H1 (cell line): ENCODE data around the gene GABBR1. TPM values are rescaled to one million over a fixed set of nuclear protein-coding genes. Genes with fewer than 3 reads are reported as not detected.
A peak's percentile ranks its signal among the peaks of the same experiment; 100 is the strongest.

ENCODE experiments used
- CTCF ChIA-PET: fragments of 300-600 bp; sonication (Branson Sonifier 250); formaldehyde crosslinking; loops from one replicate; lab custom pipeline; 2021; ENCODE audit not compliant: partially characterized antibody; lab: Charles Lee
- POLR2A ChIA-PET: fragments of 300-600 bp; sonication (Branson Sonifier 250); formaldehyde crosslinking; loops from one replicate; lab custom pipeline; 2021; ENCODE audit warnings: inconsistent platforms; ENCODE audit not compliant: partially characterized antibody; lab: Charles Lee
- DNase-seq, 2 experiments: peaks; one replicate each; pipeline versions ENCODE4 v3.0.0 to v3.0.0-alpha.2; 2010 to 2022; ENCODE audit warnings: low spot score in 2 of 2, low read depth in 1 of 2, mixed read lengths in 1 of 2
- FAIRE-seq: peaks from 2 replicates; lab custom pipeline; 2011; peaks lifted over from hg19 to GRCh38; lab: Jason Lieb, UNC
- H2AFZ ChIP-seq: 2 replicates; pipeline ENCODE4 v1.8.1; 2012; ENCODE audit warnings: low read length, inconsistent platforms
- H2AK5ac ChIP-seq: 2 replicates; pipeline ENCODE4 v1.6.1; 2013; ENCODE audit warnings: low read depth, low read length
- H2BK120ac ChIP-seq: replicated peaks from 2 replicates; pipeline ENCODE3; 2013; ENCODE audit warnings: low read depth, low read length, inconsistent platforms
- H2BK12ac ChIP-seq: 2 replicates; pipeline ENCODE4 v1.6.1; 2013; ENCODE audit warnings: low read depth, low read length
- H2BK15ac ChIP-seq: 2 replicates; pipeline ENCODE4 v1.6.1; 2013; ENCODE audit warnings: low read length
- H2BK20ac ChIP-seq: 2 replicates; pipeline ENCODE4 v1.6.1; 2013; ENCODE audit warnings: low read length
- H2BK5ac ChIP-seq: 2 replicates; pipeline ENCODE4 v1.6.1; 2013; ENCODE audit warnings: low read depth, low read length
- H3K14ac ChIP-seq: 2 replicates; pipeline ENCODE4 v1.6.1; 2013; ENCODE audit warnings: inconsistent platforms; ENCODE audit not compliant: insufficient read length
- H3K18ac ChIP-seq: 2 replicates; pipeline ENCODE4 v1.6.1; 2013; ENCODE audit warnings: low read length; ENCODE audit errors: extremely low read depth
- H3K23ac ChIP-seq: 2 replicates; pipeline ENCODE4 v1.6.1; 2013; ENCODE audit warnings: inconsistent platforms; ENCODE audit not compliant: insufficient read length
- H3K23me2 ChIP-seq: 2 replicates; pipeline ENCODE4 v1.6.1; 2013; ENCODE audit warnings: low read depth, low read length
- H3K27ac ChIP-seq: 2 replicates; pipeline ENCODE4 v1.6.1; 2011; ENCODE audit warnings: low read depth, low read length, inconsistent platforms
- H3K27me3 ChIP-seq, 4 experiments: replicated peaks in 1 of 4; 1 replicate in 1 of 4; 2 replicates in 3 of 4; pipeline versions ENCODE4 v1.6.1 to v1.8.1; 2011 to 2013; ENCODE audit warnings: low read length in 3 of 4, mild to moderate bottlenecking in 3 of 4, inconsistent platforms in 2 of 4, mixed read lengths in 2 of 4, moderate library complexity in 1 of 4; ENCODE audit not compliant: control insufficient read depth in 3 of 4, insufficient read depth in 3 of 4; ENCODE audit errors: extremely low read depth in 1 of 4
- H3K36me3 ChIP-seq, 4 experiments: 2 replicates each; pipeline versions ENCODE4 v1.6.1 to v1.8.1; 2011 to 2013; ENCODE audit warnings: mild to moderate bottlenecking in 4 of 4, low read length in 3 of 4, moderate library complexity in 2 of 4, control low read depth in 1 of 4, inconsistent platforms in 1 of 4; ENCODE audit not compliant: insufficient read depth in 4 of 4, control insufficient read depth in 2 of 4
- H3K4ac ChIP-seq: replicated peaks from 2 replicates; pipeline ENCODE3; 2013; ENCODE audit warnings: low read length, low read depth, mixed read lengths, inconsistent platforms; ENCODE audit not compliant: insufficient read length
- H3K4me1 ChIP-seq, 4 experiments: replicated peaks in 1 of 4; 1 replicate in 1 of 4; 2 replicates in 3 of 4; pipeline versions ENCODE4 v1.6.1 to v1.8.1; 2011 to 2013; ENCODE audit warnings: low read length in 3 of 4, inconsistent platforms in 2 of 4, mixed read lengths in 1 of 4; ENCODE audit not compliant: insufficient read depth in 4 of 4, control insufficient read depth in 3 of 4
- H3K4me2 ChIP-seq, 2 experiments: 2 replicates each; pipeline versions ENCODE4 v1.6.1 to v1.8.1; 2011 to 2013; ENCODE audit warnings: low read depth in 2 of 2, low read length in 2 of 2, control low read depth in 1 of 2, inconsistent platforms in 1 of 2, mild to moderate bottlenecking in 1 of 2; ENCODE audit not compliant: insufficient read depth in 1 of 2
- H3K4me3 ChIP-seq, 4 experiments: fragments of 200-600, 300-600 bp in 1 of 4; sonication (generic), shearing (Covaris generic), sonication (Bioruptor Twin) in 1 of 4; 2 replicates each; pipeline versions ENCODE4 v1.5.1 to v1.8.1; 2011 to 2016; ENCODE audit warnings: low read length in 4 of 4, low read depth in 3 of 4, control low read depth in 2 of 4, inconsistent platforms in 2 of 4, mild to moderate bottlenecking in 2 of 4, mixed read lengths in 1 of 4, moderate library complexity in 1 of 4; ENCODE audit not compliant: insufficient read depth in 2 of 4; ENCODE audit errors: extremely low read depth in 1 of 4
- H3K56ac ChIP-seq: replicated peaks from 2 replicates; pipeline ENCODE3; 2013; ENCODE audit warnings: low read depth, mild to moderate bottlenecking, mixed read lengths, low read length, inconsistent platforms; ENCODE audit not compliant: insufficient read length
- H3K79me1 ChIP-seq: 2 replicates; pipeline ENCODE4 v1.6.1; 2013; ENCODE audit warnings: low read depth, low read length, control low read depth
- H3K79me2 ChIP-seq, 2 experiments: 2 replicates each; pipeline versions ENCODE4 v1.6.1 to v1.8.1; 2012 to 2013; ENCODE audit warnings: low read length in 2 of 2, mild to moderate bottlenecking in 2 of 2, inconsistent platforms in 1 of 2; ENCODE audit not compliant: insufficient read depth in 2 of 2, control insufficient read depth in 1 of 2
- H3K9ac ChIP-seq, 4 experiments: replicated peaks in 1 of 4; 1 replicate in 1 of 4; 2 replicates in 3 of 4; pipeline versions ENCODE4 v1.6.1 to v1.8.1; 2011 to 2013; ENCODE audit warnings: low read depth in 3 of 4, low read length in 3 of 4, control low read depth in 2 of 4, mild to moderate bottlenecking in 2 of 4, moderate library complexity in 2 of 4, inconsistent platforms in 1 of 4; ENCODE audit errors: extremely low read depth in 1 of 4
- H3K9me3 ChIP-seq, 2 experiments: 2 replicates each; pipeline versions ENCODE4 v1.6.1 to v1.8.1; 2012 to 2013; ENCODE audit warnings: mild to moderate bottlenecking in 2 of 2, moderate library complexity in 2 of 2, control low read depth in 1 of 2, inconsistent platforms in 1 of 2, low read depth in 1 of 2, low read length in 1 of 2, mixed read lengths in 1 of 2; ENCODE audit not compliant: insufficient read depth in 2 of 2
- H4K20me1 ChIP-seq, 2 experiments: replicated peaks in 1 of 2; 2 replicates each; pipeline versions ENCODE3 to v1.8.1; 2011 to 2013; ENCODE audit warnings: inconsistent platforms in 2 of 2, low read length in 2 of 2, mild to moderate bottlenecking in 1 of 2; ENCODE audit not compliant: insufficient read depth in 2 of 2, control insufficient read depth in 1 of 2
- H4K5ac ChIP-seq: 2 replicates; pipeline ENCODE4 v1.6.1; 2013; ENCODE audit warnings: low read length, low read depth, mixed read lengths, inconsistent platforms; ENCODE audit not compliant: insufficient read length
- H4K8ac ChIP-seq: 2 replicates; pipeline ENCODE4 v1.8.0; 2013; ENCODE audit warnings: mild to moderate bottlenecking, moderate library complexity, low read length, inconsistent platforms; ENCODE audit not compliant: insufficient read depth; ENCODE audit errors: extremely low read depth
- H4K91ac ChIP-seq: replicated peaks from 2 replicates; pipeline ENCODE3; 2013; ENCODE audit warnings: low read length, mixed read lengths, inconsistent platforms; ENCODE audit not compliant: insufficient read length
- RAD21 ChIP-seq, 2 experiments: IDR thresholded peaks in 1 of 2; conservative IDR thresholded peaks in 1 of 2; 2 replicates each; pipeline ENCODE4 v1.6.1; 2011; ENCODE audit warnings: low read depth in 2 of 2, low read length in 2 of 2, improper control_type of control experiment in 1 of 2, inconsistent platforms in 1 of 2, mild to moderate bottlenecking in 1 of 2, moderate library complexity in 1 of 2
- SP1 ChIP-seq: IDR thresholded peaks from 2 replicates; pipeline ENCODE4 v1.6.1; 2011; ENCODE audit warnings: low read depth, low read length
- SP4 ChIP-seq: IDR thresholded peaks from 2 replicates; pipeline ENCODE4 v1.6.1; 2012; ENCODE audit warnings: low read length, inconsistent platforms
- WGBS, 2 experiments: shearing (Covaris generic) in 1 of 2; methylation state at CpG; one replicate each; pipeline versions ENCODE4 v1.1.6 to v1.1.7; 2013 to 2015; ENCODE audit warnings: low lambda C conversion rate in 2 of 2, mixed read lengths in 2 of 2, inconsistent platforms in 1 of 2, low coverage in 1 of 2, missing lambda C conversion rate in 1 of 2; ENCODE audit not compliant: insufficient replicate concordance in 2 of 2, insufficient coverage in 1 of 2, insufficient read length in 1 of 2; ENCODE audit errors: extremely low coverage in 1 of 2, missing lambda C conversion rate in 1 of 2; 5-methylcytosine and 5-hydroxymethylcytosine counted together
- polyA plus RNA-seq, 7 experiments: library from polyadenylated mRNA; depleted of rRNA in 3 of 7; stranded (reverse) in 5 of 7; unstranded in 2 of 7; fragments of >200 nt in 5 of 7; fragments of 200-250 nt in 2 of 7; gene quantifications; 1 replicate in 5 of 7; 2 replicates in 1 of 7; 4 replicates in 1 of 7; pipeline versions ENCODE4 v1.2.1 to v1.2.3, GENCODE V29; 2011 to 2013; ENCODE audit warnings: missing spikeins in 2 of 7, mixed read lengths in 2 of 7
- total RNA-seq: library from RNA; stranded (reverse); fragmentation: NEBNext Ultra II Directional; extraction: Animal tissue kit (Norgen Biotek cat#: 25700); gene quantifications from 2 replicates; pipeline ENCODE4 v1.2.1, GENCODE V29; 2021
- TF ChIP-seq, protein P1 (sequence below), 3 experiments: IDR thresholded peaks; 1 replicate in 2 of 3; 2 replicates in 1 of 3; pipeline versions ENCODE4 v1.5.1 to v1.6.1; 2011; ENCODE audit warnings: low read length in 3 of 3, mild to moderate bottlenecking in 3 of 3, inconsistent platforms in 2 of 3, low read depth in 1 of 3, moderate library complexity in 1 of 3; ENCODE audit not compliant: insufficient read depth in 1 of 3; ENCODE audit errors: control extremely low read depth in 1 of 3

The GABBR1 gene
- total and polyA plus RNA-seq, 2 of the 8 experiments (the other 6 are each of a cell fraction or from before 2014, with no cell fraction given): 75.9 to 78.3 TPM

DNA sequence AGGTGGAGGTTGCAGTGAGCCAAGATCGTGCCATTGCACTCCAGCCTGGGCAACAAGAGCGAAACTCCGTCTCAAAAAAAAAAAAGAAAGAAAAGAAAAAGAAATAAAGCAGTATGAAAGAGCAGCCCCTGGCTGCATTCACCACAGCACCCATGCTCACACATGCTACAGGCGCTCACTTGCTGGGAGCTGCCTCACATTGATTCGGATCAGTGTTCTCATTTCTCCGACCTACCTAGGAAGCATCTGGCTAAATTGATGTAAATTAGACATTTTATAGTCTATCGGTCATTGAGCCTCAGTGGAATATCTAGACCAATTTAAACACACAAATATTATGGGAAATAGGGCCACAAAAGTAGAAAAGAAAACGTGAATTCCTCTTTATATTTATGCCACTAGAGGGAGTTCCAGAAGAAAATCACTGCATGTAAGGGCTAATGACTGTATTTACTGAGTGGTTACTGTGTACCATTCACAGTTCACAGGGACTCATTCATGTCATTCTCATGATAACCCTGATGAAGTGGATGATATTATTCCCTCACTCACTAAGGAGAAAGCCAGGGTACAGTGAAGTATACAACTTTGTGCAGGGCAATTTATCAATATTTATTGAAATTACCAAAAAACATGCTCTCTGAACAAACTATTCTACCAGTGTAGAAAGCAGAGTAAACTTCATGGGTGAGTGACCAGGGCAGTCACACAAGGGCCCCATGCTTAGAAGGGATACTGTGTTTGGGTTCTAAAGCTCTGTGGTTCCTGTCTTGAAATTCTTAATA is 18.6 kb upstream of the GABBR1 start:
- DNase-seq (no peak), FAIRE-seq (no peak)
- Histone ChIP-seq H3K79me2 (no peaks in the 10 kb centered on the region), H2BK5ac (no peak overlapping the region; the same call in 1 of the 2 replicates), H2AK5ac (no peak overlapping the region), H3K79me1 (no peaks in the 10 kb centered on the region), H2BK20ac (no peak overlapping the region), H3K36me3 (no peaks in the 10 kb centered on the region), H2BK12ac (no peak overlapping the region), H4K20me1 (no peaks in the 10 kb centered on the region), H3K14ac (no peak overlapping the region), H3K23ac (no peak overlapping the region), H3K27me3 (no peaks in the 10 kb centered on the region), H3K56ac (no peak overlapping the region), H3K9me3 (no peaks in the 10 kb centered on the region), H2BK120ac (no peak overlapping the region), H2BK15ac (no peak overlapping the region), H4K91ac (no peak overlapping the region), H3K4me3 (no peak overlapping the region), H4K8ac (no peak overlapping the region), H3K4me2 (no peak overlapping the region), H3K4me1 (peaks cover 3 to 21% (median 11%) of the 10 kb centered on the region in 4 experiments; a peak in 6 of 7 replicates), H3K27ac (no peak overlapping the region), H3K4ac (no peak overlapping the region), H3K9ac (no peak overlapping the region), H3K18ac (no peak overlapping the region), H2AFZ (no peak overlapping the region), H4K5ac (no peak overlapping the region), H3K23me2 (no peaks in the 10 kb centered on the region)
- ChIA-PET CTCF (interaction anchor here (0.7 to 33.1 kb wide), 15 partner anchors 4 to 165 kb away, joined by 3 to 658 read pairs (median 8); partner anchors contain the start of genes GABBR1, MOG and ZFP57), POLR2A (interaction anchor here (0.9 to 7.7 kb wide), 3 partner anchors 12 to 27 kb away, joined by 3 to 78 read pairs (median 14); partner anchors contain the start of gene GABBR1)
- 60% methylated on average over 6 of the region's 8 CpGs; no CpG with 5 or more reads in 1 of the 2 experiments for WGBS, 2 experiments
- TF ChIP-seq, protein P1, sequence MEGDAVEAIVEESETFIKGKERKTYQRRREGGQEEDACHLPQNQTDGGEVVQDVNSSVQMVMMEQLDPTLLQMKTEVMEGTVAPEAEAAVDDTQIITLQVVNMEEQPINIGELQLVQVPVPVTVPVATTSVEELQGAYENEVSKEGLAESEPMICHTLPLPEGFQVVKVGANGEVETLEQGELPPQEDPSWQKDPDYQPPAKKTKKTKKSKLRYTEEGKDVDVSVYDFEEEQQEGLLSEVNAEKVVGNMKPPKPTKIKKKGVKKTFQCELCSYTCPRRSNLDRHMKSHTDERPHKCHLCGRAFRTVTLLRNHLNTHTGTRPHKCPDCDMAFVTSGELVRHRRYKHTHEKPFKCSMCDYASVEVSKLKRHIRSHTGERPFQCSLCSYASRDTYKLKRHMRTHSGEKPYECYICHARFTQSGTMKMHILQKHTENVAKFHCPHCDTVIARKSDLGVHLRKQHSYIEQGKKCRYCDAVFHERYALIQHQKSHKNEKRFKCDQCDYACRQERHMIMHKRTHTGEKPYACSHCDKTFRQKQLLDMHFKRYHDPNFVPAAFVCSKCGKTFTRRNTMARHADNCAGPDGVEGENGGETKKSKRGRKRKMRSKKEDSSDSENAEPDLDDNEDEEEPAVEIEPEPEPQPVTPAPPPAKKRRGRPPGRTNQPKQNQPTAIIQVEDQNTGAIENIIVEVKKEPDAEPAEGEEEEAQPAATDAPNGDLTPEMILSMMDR (IDR thresholded peaks at IDR 0.05; ENCODE audit: control extremely low read depth in 1 of 3, insufficient read depth in 1 of 3, low read depth in 1 of 3, low read length in 3 of 3): peak in 2 of 3 experiments; percentile 39 to 57; a peak in 2 of 4 replicates
- TF ChIP-seq SP1: no peak
- TF ChIP-seq RAD21 (IDR thresholded peaks at IDR 0.05 in 1 of 2, conservative IDR thresholded peaks at IDR 0.05 in 1 of 2; ENCODE audit: low read depth in 2 of 2, low read length in 2 of 2): peak; percentile 3 to 28; a peak in 2 of 4 replicates
- TF ChIP-seq SP4: no peak
